ENCODE data around the gene PYCR2. TPM values are rescaled to one million over a fixed set of nuclear protein-coding genes. Genes with fewer than 3 reads are reported as not detected.

Gene PYCR2
- total and polyA plus RNA-seq, 2 of the 8 experiments (the other 6 are each of a cell fraction or from before 2014, with no cell fraction given), result 79.3 to 84.6 TPM

DNA sequence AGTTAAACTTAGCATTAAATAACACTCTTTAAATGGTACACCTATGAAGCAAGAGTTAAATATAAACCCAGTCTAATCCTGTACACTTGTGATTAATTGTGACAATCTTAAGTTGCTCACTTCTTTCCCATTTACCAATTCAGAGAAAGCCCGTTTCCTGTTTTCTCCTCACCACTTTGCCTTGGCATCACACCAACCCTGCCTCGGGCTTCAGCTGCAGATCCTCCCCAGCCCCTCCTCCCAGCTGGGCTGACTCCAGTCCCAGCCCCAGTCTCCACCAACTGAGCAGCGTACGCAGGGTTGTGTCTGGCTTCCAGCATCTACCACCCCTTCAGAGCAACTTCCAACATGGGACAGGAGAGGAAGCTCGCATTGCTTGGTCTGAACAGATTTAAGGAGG lies 4.1 kb downstream of the PYCR2 start:
- H4K20me1 ChIP-seq (replicated peaks in 1 of 2; ENCODE audit: control insufficient read depth in 1 of 2, insufficient read depth in 2 of 2, low read length in 2 of 2), result peaks cover 3 to 4% of the 10 kb centered on the region in 2 experiments
- peaks cover 5 to 15% of the 10 kb centered on the region in 2 experiments for H3K79me2 ChIP-seq (ENCODE audit: control insufficient read depth in 1 of 2, insufficient read depth in 2 of 2, low read length in 2 of 2)
- POLR2A ChIA-PET (ENCODE audit: partially characterized antibody), result interaction anchor here (1.1 to 3.4 kb wide), 2 partner anchors 10 to 42 kb away, joined by 3 to 22 read pairs; no protein-coding TSS in a partner anchor
- no peak overlapping the region for H2BK20ac ChIP-seq (ENCODE audit: low read length)
- H2BK15ac ChIP-seq (ENCODE audit: low read length), result no peak overlapping the region
- no peaks in the 10 kb centered on the region for H3K9me3 ChIP-seq (ENCODE audit: insufficient read depth in 2 of 2, low read depth in 1 of 2, low read length in 1 of 2)
- no peak overlapping the region for H3K4me2 ChIP-seq (ENCODE audit: insufficient read depth in 1 of 2, low read depth in 2 of 2, low read length in 2 of 2)
- no peak overlapping the region; the same call in 1 of the 2 replicates for H4K8ac ChIP-seq (ENCODE audit: extremely low read depth, insufficient read depth, low read length)
- no peak for FAIRE-seq
- H3K23me2 ChIP-seq (ENCODE audit: low read depth, low read length), result peaks cover 4% of the 10 kb centered on the region
- no peak overlapping the region for H2AK5ac ChIP-seq (ENCODE audit: low read depth, low read length)
- H3K23ac ChIP-seq (ENCODE audit: insufficient read length), result no peak overlapping the region
- 91% methylated on average over 5 of the region's 5 CpGs; no CpG with 5 or more reads in 1 of the 2 experiments for WGBS, 2 experiments (ENCODE audit: extremely low coverage in 1 of 2, insufficient coverage in 1 of 2, insufficient read length in 1 of 2, insufficient replicate concordance in 2 of 2, low coverage in 1 of 2, low lambda C conversion rate in 2 of 2, missing lambda C conversion rate in 1 of 2)
- H3K18ac ChIP-seq (ENCODE audit: extremely low read depth, low read length), result no peak overlapping the region
- H3K27me3 ChIP-seq (replicated peaks in 1 of 4; ENCODE audit: control insufficient read depth in 3 of 4, extremely low read depth in 1 of 4, insufficient read depth in 3 of 4, low read length in 3 of 4), result no peaks in the 10 kb centered on the region
- peaks cover 14% of the 10 kb centered on the region for H3K79me1 ChIP-seq (ENCODE audit: low read depth, low read length)
- no peak overlapping the region for H4K91ac ChIP-seq (replicated peaks; ENCODE audit: insufficient read length, low read length)
- H3K4me3 ChIP-seq (ENCODE audit: extremely low read depth in 1 of 4, insufficient read depth in 2 of 4, low read depth in 3 of 4, low read length in 4 of 4), result no peak overlapping the region
- no peak overlapping the region for H4K5ac ChIP-seq (ENCODE audit: insufficient read length, low read depth, low read length)
- no peak overlapping the region for H3K56ac ChIP-seq (replicated peaks; ENCODE audit: insufficient read length, low read depth, low read length)
- no peak overlapping the region for H3K14ac ChIP-seq (ENCODE audit: insufficient read length)
- H2BK120ac ChIP-seq (replicated peaks; ENCODE audit: low read depth, low read length), result no peak overlapping the region
- no peak overlapping the region for H3K9ac ChIP-seq (replicated peaks in 1 of 4; ENCODE audit: extremely low read depth in 1 of 4, low read depth in 3 of 4, low read length in 3 of 4)
- no peak for DNase-seq (ENCODE audit: low read depth in 1 of 2, low spot score in 2 of 2)
- H3K27ac ChIP-seq (ENCODE audit: low read depth, low read length), result no peak overlapping the region
- H3K4ac ChIP-seq (replicated peaks; ENCODE audit: insufficient read length, low read depth, low read length), result no peak overlapping the region
- H3K4me1 ChIP-seq (replicated peaks in 1 of 4; ENCODE audit: control insufficient read depth in 3 of 4, insufficient read depth in 4 of 4, low read length in 3 of 4), result peaks cover 0 to 9% (median 5%) of the 10 kb centered on the region in 4 experiments; a peak in 4 of 7 replicates
- H2AFZ ChIP-seq (ENCODE audit: low read length), result no peak overlapping the region
- H2BK5ac ChIP-seq (ENCODE audit: low read depth, low read length), result no peak overlapping the region
- CTCF ChIA-PET (ENCODE audit: partially characterized antibody), result interaction anchor here (0.5 to 5.5 kb wide), 8 partner anchors 9 to 200 kb away, joined by 3 to 27 read pairs (median 4); no protein-coding TSS in a partner anchor
- no peak overlapping the region for H2BK12ac ChIP-seq (ENCODE audit: low read depth, low read length)
- TF ChIP-seq JUN (IDR thresholded peaks at IDR 0.05; ENCODE audit: low read depth, low read length), result no peak
- no peak for TF ChIP-seq PHF8 (conservative IDR thresholded peaks at IDR 0.05; ENCODE audit: low read depth, low read length)
- TF ChIP-seq TAF1 (IDR thresholded peaks at IDR 0.05; ENCODE audit: low read depth, low read length), result no peak
- no peak for TF ChIP-seq RAD21 (IDR thresholded peaks at IDR 0.05 in 1 of 2, conservative IDR thresholded peaks at IDR 0.05 in 1 of 2; ENCODE audit: low read depth in 2 of 2, low read length in 2 of 2)
- TF ChIP-seq, protein P1, sequence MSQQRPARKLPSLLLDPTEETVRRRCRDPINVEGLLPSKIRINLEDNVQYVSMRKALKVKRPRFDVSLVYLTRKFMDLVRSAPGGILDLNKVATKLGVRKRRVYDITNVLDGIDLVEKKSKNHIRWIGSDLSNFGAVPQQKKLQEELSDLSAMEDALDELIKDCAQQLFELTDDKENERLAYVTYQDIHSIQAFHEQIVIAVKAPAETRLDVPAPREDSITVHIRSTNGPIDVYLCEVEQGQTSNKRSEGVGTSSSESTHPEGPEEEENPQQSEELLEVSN (IDR thresholded peaks at IDR 0.05), result no peak
- TF ChIP-seq, protein P2, sequence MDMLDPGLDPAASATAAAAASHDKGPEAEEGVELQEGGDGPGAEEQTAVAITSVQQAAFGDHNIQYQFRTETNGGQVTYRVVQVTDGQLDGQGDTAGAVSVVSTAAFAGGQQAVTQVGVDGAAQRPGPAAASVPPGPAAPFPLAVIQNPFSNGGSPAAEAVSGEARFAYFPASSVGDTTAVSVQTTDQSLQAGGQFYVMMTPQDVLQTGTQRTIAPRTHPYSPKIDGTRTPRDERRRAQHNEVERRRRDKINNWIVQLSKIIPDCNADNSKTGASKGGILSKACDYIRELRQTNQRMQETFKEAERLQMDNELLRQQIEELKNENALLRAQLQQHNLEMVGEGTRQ (IDR thresholded peaks at IDR 0.05; ENCODE audit: low read length), result no peak
- no peak for TF ChIP-seq TBP (IDR thresholded peaks at IDR 0.05; ENCODE audit: low read depth, low read length)
- no peak for TF ChIP-seq SIN3A (conservative IDR thresholded peaks at IDR 0.05 in 1 of 2, IDR thresholded peaks at IDR 0.05 in 1 of 2; ENCODE audit: low read depth in 1 of 2, low read length in 2 of 2)
- H3K36me3 ChIP-seq (ENCODE audit: control insufficient read depth in 2 of 4, insufficient read depth in 4 of 4, low read length in 3 of 4), result peaks cover 9 to 47% (median 24%) of the 10 kb centered on the region in 4 experiments; a peak in 7 of 8 replicates
